22Rv1 (cell line): Measurements from ENCODE around the gene IL36A.

Source experiments
- ZFX ChIP-seq: fragments of 450-650 bp; IDR thresholded peaks from 2 replicates; pipeline ENCODE4 v1.6.1; 2017; ENCODE audit warnings: antibody characterized with exemption, borderline replicate concordance
- TF ChIP-seq, protein P1 (sequence below): fragments of 450-650 bp; IDR thresholded peaks from 2 replicates; pipeline ENCODE4 v1.5.1; 2017; ENCODE audit warnings: mild to moderate bottlenecking

DNA sequence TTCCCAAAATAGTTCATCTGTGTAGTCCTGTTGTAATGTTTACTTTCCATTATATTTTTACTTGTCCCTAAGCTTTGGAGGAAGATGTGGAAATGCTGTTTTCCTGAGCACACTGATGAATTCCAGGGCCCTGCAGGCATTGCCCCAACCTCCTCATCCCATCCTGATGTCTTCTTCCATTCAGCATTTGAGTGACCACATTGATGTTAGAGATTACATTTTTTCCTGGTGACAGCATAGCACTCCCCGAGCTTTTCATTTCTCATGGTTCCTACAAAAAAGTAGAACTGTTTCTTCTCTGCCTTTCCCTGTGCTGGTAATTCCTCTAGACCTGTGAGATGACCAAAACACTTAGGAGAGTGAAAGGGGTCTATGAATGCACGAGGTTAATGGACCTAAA, 4.8 kb downstream of the IL36A start:
- TF ChIP-seq, protein P1, sequence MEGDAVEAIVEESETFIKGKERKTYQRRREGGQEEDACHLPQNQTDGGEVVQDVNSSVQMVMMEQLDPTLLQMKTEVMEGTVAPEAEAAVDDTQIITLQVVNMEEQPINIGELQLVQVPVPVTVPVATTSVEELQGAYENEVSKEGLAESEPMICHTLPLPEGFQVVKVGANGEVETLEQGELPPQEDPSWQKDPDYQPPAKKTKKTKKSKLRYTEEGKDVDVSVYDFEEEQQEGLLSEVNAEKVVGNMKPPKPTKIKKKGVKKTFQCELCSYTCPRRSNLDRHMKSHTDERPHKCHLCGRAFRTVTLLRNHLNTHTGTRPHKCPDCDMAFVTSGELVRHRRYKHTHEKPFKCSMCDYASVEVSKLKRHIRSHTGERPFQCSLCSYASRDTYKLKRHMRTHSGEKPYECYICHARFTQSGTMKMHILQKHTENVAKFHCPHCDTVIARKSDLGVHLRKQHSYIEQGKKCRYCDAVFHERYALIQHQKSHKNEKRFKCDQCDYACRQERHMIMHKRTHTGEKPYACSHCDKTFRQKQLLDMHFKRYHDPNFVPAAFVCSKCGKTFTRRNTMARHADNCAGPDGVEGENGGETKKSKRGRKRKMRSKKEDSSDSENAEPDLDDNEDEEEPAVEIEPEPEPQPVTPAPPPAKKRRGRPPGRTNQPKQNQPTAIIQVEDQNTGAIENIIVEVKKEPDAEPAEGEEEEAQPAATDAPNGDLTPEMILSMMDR: no peak
- no peak for TF ChIP-seq ZFX
